CD8-positive, alpha-beta memory T cell (primary cell): Measurements from ENCODE around the gene RAD51B. TPM values are rescaled to one million over a fixed set of nuclear protein-coding genes. Genes with fewer than 3 reads are reported as not detected.
"Not testable (repeated sequence)": the region's sequence is repeated elsewhere in the genome, so short reads cannot be mapped to it uniquely, and the experiment has no call there.

ENCODE experiments used
- CTCF ChIA-PET: fragments of 350-600 bp; sonication (Branson Sonifier 250); formaldehyde crosslinking; loops from one replicate; lab custom pipeline; 2021; ENCODE audit warnings: antibody characterized with exemption; lab: Charles Lee
- POLR2A ChIA-PET: fragments of 350-600 bp; sonication (Branson Sonifier 250); formaldehyde crosslinking; loops from one replicate; lab custom pipeline; 2021; ENCODE audit warnings: antibody characterized with exemption; lab: Charles Lee
- DNase-seq, 5 donors: peaks; one replicate each; pipeline versions ENCODE4 v3.0.0 to v3.0.0-alpha.2; 2020 to 2022; ENCODE audit warnings: mixed read lengths in 1 of 5
- H3K27ac ChIP-seq: one replicate; pipeline ENCODE4 v1.7.0; 2013; ENCODE audit warnings: low read depth, mild to moderate bottlenecking, low read length, moderate library complexity
- H3K27me3 ChIP-seq: 2 replicates; pipeline ENCODE4 v1.7.0; 2013; ENCODE audit warnings: low read length, mild to moderate bottlenecking; ENCODE audit not compliant: insufficient read depth, poor library complexity, severe bottlenecking
- H3K36me3 ChIP-seq: 2 replicates; pipeline ENCODE4 v1.7.0; 2013; ENCODE audit warnings: mild to moderate bottlenecking, low read length, moderate library complexity; ENCODE audit not compliant: insufficient read depth
- H3K4me1 ChIP-seq: 2 replicates; pipeline ENCODE4 v1.7.0; 2013; ENCODE audit warnings: mild to moderate bottlenecking, low read length, moderate library complexity; ENCODE audit not compliant: insufficient read depth
- H3K4me3 ChIP-seq: 2 replicates; pipeline ENCODE4 v1.7.0; 2013; ENCODE audit warnings: mild to moderate bottlenecking, low read length
- H3K9me3 ChIP-seq: 2 replicates; pipeline ENCODE4 v1.7.0; 2013; ENCODE audit warnings: mild to moderate bottlenecking, low read length
- H3K27ac Mint-ChIP-seq, 8 donors: one replicate each; pipeline ENCODE4 v1.8.0; 2020 to 2021; ENCODE audit warnings: mixed read lengths in 8 of 8, mild to moderate bottlenecking in 6 of 8, inconsistent platforms in 3 of 8, moderate library complexity in 3 of 8
- H3K27me3 Mint-ChIP-seq, 2 donors: one replicate each; pipeline ENCODE4 v1.8.0; 2020 to 2021; ENCODE audit warnings: mixed read lengths in 2 of 2, mild to moderate bottlenecking in 1 of 2, moderate library complexity in 1 of 2
- H3K36me3 Mint-ChIP-seq, 3 donors: one replicate each; pipeline ENCODE4 v1.8.0; 2020 to 2021; ENCODE audit warnings: mixed read lengths in 3 of 3, inconsistent platforms in 1 of 3, mild to moderate bottlenecking in 1 of 3
- H3K4me1 Mint-ChIP-seq, 3 donors: one replicate each; pipeline ENCODE4 v1.8.0; 2020 to 2021; ENCODE audit warnings: mixed read lengths in 3 of 3, inconsistent platforms in 1 of 3, mild to moderate bottlenecking in 1 of 3
- H3K4me3 Mint-ChIP-seq, 7 donors: one replicate each; pipeline ENCODE4 v1.8.0; 2020 to 2021; ENCODE audit warnings: mixed read lengths in 7 of 7, mild to moderate bottlenecking in 6 of 7, moderate library complexity in 4 of 7, inconsistent platforms in 2 of 7
- H3K9me3 Mint-ChIP-seq, 5 donors: one replicate each; pipeline ENCODE4 v1.8.0; 2020 to 2022; ENCODE audit warnings: mixed read lengths in 5 of 5, mild to moderate bottlenecking in 3 of 5, moderate library complexity in 2 of 5, inconsistent platforms in 1 of 5
- polyA plus RNA-seq: library from polyadenylated mRNA; unstranded; fragments of 300-500 nt; fragmentation: Illumina TruSeq; gene quantifications from one replicate; pipeline ENCODE4 v1.2.3, GENCODE V29; 2021
- total RNA-seq, 2 experiments: library from RNA; stranded (reverse); gene quantifications; one replicate each; pipeline ENCODE4 v1.2.3, GENCODE V29; 2021

Gene RAD51B
- total and polyA plus RNA-seq, 3 experiments from 2014 or later, result 15.7 to 22.9 (median 17.4) TPM

DNA sequence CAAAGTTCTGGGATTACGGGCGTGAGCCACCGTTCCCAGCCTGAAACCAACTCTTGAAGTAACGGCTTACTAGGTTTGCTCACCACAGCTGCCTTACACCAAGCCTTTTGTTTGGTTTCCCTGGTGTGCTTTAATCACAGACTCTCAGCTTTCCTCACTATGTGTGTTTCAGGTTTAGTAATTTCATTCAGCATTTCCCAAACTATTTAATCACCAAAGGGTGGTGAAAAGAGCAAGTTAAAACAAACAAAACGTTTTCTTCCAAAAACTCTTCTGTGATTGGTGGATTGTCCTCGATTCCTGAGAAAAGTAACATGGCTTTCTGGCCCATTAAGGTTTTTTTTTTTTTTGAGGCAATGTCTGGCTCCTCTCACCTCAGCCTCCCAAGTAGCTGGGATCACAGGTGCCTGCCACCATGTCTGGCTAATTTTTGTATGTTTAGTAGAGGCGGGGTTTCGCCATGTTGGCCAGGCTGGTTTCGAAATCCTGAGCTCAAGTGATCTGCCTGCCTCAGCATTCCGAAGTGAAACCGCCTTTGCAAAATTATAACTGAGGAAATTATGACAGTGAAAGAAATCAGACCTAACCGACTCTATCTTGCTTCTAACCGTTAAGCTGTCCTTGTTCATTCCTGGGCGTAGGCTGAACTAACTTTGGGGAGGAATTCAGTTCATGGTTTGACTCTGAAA is 1.7 kb upstream of the RAD51B start:
- H3K9me3 Mint-ChIP-seq, result no peaks in the 10 kb centered on the region
- H3K4me1 Mint-ChIP-seq, result peaks cover 41 to 59% (median 54%) of the 10 kb centered on the region in 3 donors
- peaks cover 0 to 26% (median 3%) of the 10 kb centered on the region in 3 donors for H3K36me3 Mint-ChIP-seq
- H3K27ac Mint-ChIP-seq, result peak overlapping the region in 4 of 8 donors; percentile 34 to 66 (median 58)
- Histone ChIP-seq H3K27me3 (no peaks in the 10 kb centered on the region), H3K27ac (no peak overlapping the region), H3K36me3 (peaks cover 7% of the 10 kb centered on the region), H3K9me3 (no peaks in the 10 kb centered on the region), H3K4me1 (peaks cover 39% of the 10 kb centered on the region), H3K4me3 (no peak overlapping the region)
- peaks cover 0 to 5% of the 10 kb centered on the region in 2 donors for H3K27me3 Mint-ChIP-seq
- DNase-seq, result no peak
- ChIA-PET POLR2A (no interaction called here), CTCF (no interaction called here)
- peak overlapping the region; percentile 70 to 98 (median 95) for H3K4me3 Mint-ChIP-seq

- H3K4me3 Mint-ChIP-seq, result peak overlapping the region; percentile 64 to 98 (median 84)
- H3K4me3 ChIP-seq, CTCF ChIA-PET, POLR2A ChIA-PET, DNase-seq, H3K27me3 ChIP-seq, H3K9me3 ChIP-seq, H3K9me3 Mint-ChIP-seq, H3K36me3 ChIP-seq, H3K27me3 Mint-ChIP-seq, H3K27ac ChIP-seq: not testable (repeated sequence)
- peaks cover 0 to 24% (median 2%) of the 10 kb centered on the region in 3 donors for H3K36me3 Mint-ChIP-seq
- peak overlapping the region in 4 of 8 donors; percentile 34 to 72 (median 64) for H3K27ac Mint-ChIP-seq
- H3K4me1 Mint-ChIP-seq, result peaks cover 41 to 57% (median 53%) of the 10 kb centered on the region in 3 donors
- H3K4me1 ChIP-seq, result peaks cover 39% of the 10 kb centered on the region
These were observed 1.1 kb upstream of the RAD51B start for GRCh38 chr14:67818476-67818875.

- Histone ChIP-seq H3K4me1 (peaks cover 28% of the 10 kb centered on the region), H3K27ac (peak overlapping the region; percentile 84), H3K9me3 (no peaks in the 10 kb centered on the region), H3K27me3 (no peaks in the 10 kb centered on the region), H3K36me3 (no peaks in the 10 kb centered on the region), H3K4me3 (peak overlapping the region; percentile 99)
- ChIA-PET CTCF (interaction anchor here (1.0 kb wide), 1 partner anchor 151 kb away, joined by 3 read pairs; no protein-coding TSS in a partner anchor), POLR2A (no interaction called here)
- Mint-ChIP-seq H3K27me3 (peaks cover 0 to 5% of the 10 kb centered on the region in 2 donors), H3K4me3 (peak overlapping the region; percentile 94 to 100 (median 98)), H3K27ac (peak overlapping the region; percentile 86 to 99 (median 96)), H3K4me1 (peaks cover 31 to 42% (median 33%) of the 10 kb centered on the region in 3 donors), H3K36me3 (peaks cover 0 to 28% (median 2%) of the 10 kb centered on the region in 3 donors), H3K9me3 (no peaks in the 10 kb centered on the region)
- DNase-seq, result peak in 1 of 5 donors; percentile 4
These were observed 921 bp downstream of the RAD51B start for GRCh38 chr14:67820428-67820971.

DNA sequence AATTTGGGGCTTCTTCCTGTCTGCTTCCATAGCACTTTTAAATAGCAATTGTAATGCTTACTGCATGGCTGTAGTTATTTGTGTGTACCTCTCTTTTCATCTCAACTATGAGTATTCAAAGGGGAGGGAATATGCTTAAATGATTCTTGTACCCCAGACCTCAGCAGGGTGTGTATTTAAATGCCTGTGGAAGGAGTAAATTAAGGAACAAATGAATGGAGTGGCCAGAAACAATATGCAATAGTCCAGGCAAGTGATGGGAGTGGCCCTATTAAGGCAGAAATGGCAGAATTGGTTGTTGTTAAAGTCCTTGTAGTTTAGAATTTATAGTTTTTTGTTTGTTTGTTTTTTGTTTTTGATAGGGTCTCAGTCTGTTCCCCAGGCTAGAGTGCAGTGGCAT is 1.5 kb downstream of the RAD51B start:
- DNase-seq, result no peak
- H3K27ac Mint-ChIP-seq, result no peak overlapping the region
- Histone ChIP-seq H3K9me3 (no peaks in the 10 kb centered on the region), H3K4me1 (peaks cover 23% of the 10 kb centered on the region), H3K36me3 (no peaks in the 10 kb centered on the region), H3K27me3 (no peaks in the 10 kb centered on the region), H3K27ac (no peak overlapping the region), H3K4me3 (no peak overlapping the region)
- peaks cover 0 to 5% of the 10 kb centered on the region in 2 donors for H3K27me3 Mint-ChIP-seq
- H3K36me3 Mint-ChIP-seq, result peaks cover 0 to 32% (median 2%) of the 10 kb centered on the region in 3 donors
- H3K4me1 Mint-ChIP-seq, result peaks cover 26 to 36% (median 29%) of the 10 kb centered on the region in 3 donors
- peak overlapping the region in 6 of 7 donors; percentile 1 to 100 (median 97) for H3K4me3 Mint-ChIP-seq
- POLR2A ChIA-PET, result no interaction called here
- no peaks in the 10 kb centered on the region for H3K9me3 Mint-ChIP-seq
- CTCF ChIA-PET, result no interaction called here

GRCh38 chr14:67831113-67831512 is 11.5 kb downstream of the RAD51B start:
- H3K9me3 ChIP-seq, result no peaks in the 10 kb centered on the region
- no peak overlapping the region for H3K27ac ChIP-seq
- no peak for DNase-seq
- peaks cover 3 to 9% (median 5%) of the 10 kb centered on the region in 3 donors for H3K4me1 Mint-ChIP-seq
- H3K27me3 Mint-ChIP-seq, result no peaks in the 10 kb centered on the region
- POLR2A ChIA-PET, result no interaction called here
- peaks cover 24 to 43% (median 32%) of the 10 kb centered on the region in 3 donors for H3K36me3 Mint-ChIP-seq
- H3K27ac Mint-ChIP-seq, result no peak overlapping the region
- H3K27me3 ChIP-seq, result no peaks in the 10 kb centered on the region
- no peaks in the 10 kb centered on the region for H3K4me1 ChIP-seq
- CTCF ChIA-PET, result no interaction called here
- H3K36me3 ChIP-seq, result no peaks in the 10 kb centered on the region
- H3K4me3 Mint-ChIP-seq, result no peak overlapping the region
- H3K4me3 ChIP-seq, result no peak overlapping the region
- H3K9me3 Mint-ChIP-seq, result no peaks in the 10 kb centered on the region

GRCh38 chr14:67833403-67833802 is 13.8 kb downstream of the RAD51B start:
- H3K36me3 ChIP-seq, result no peaks in the 10 kb centered on the region
- H3K9me3 Mint-ChIP-seq, result no peaks in the 10 kb centered on the region
- H3K4me1 Mint-ChIP-seq, result peaks cover under 1 to 14% (median 3%) of the 10 kb centered on the region in 3 donors
- DNase-seq, result no peak
- no peaks in the 10 kb centered on the region for H3K27me3 ChIP-seq
- no peaks in the 10 kb centered on the region for H3K27me3 Mint-ChIP-seq
- CTCF ChIA-PET, result no interaction called here
- POLR2A ChIA-PET, result no interaction called here
- H3K4me1 ChIP-seq, result no peaks in the 10 kb centered on the region
- H3K27ac ChIP-seq, result no peak overlapping the region
- H3K4me3 ChIP-seq, result no peak overlapping the region
- H3K9me3 ChIP-seq, result no peaks in the 10 kb centered on the region
- no peak overlapping the region for H3K4me3 Mint-ChIP-seq
- no peak overlapping the region for H3K27ac Mint-ChIP-seq
- H3K36me3 Mint-ChIP-seq, result peaks cover 14 to 31% (median 21%) of the 10 kb centered on the region in 3 donors

DNA sequence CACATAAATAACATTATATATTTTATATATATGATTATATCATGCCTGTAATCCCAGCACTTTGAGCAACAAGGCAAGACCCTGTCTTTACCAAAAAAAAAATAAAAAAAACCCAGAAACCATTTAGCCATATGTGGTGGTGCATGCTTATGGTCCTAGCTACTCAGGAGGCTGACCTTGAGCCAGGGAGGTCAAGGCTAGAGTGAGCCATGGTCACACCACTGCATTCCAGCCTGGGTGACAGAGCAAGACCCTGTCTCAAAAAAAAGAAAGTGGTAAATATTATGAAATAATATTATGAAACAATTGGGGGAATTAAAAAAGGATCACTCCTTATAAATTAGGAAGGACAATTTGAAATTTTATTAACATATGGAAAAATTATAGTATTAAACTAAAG is 16.0 kb downstream of the RAD51B start:
- no peak overlapping the region for H3K27ac Mint-ChIP-seq
- peaks cover 5 to 23% (median 8%) of the 10 kb centered on the region in 3 donors for H3K36me3 Mint-ChIP-seq

More for the DNA sequence above, 16.0 kb downstream of the RAD51B start:
- Mint-ChIP-seq H3K9me3 (no peaks in the 10 kb centered on the region), H3K4me1 (peaks cover 0 to 12% (median 3%) of the 10 kb centered on the region in 3 donors), H3K27me3 (no peaks in the 10 kb centered on the region), H3K4me3 (no peak overlapping the region)
- DNase-seq, result no peak
- no peaks in the 10 kb centered on the region for H3K4me1 ChIP-seq
- ChIA-PET POLR2A (no interaction called here), CTCF (interaction anchor here (1.0 kb wide), 1 partner anchor 1009 kb away, joined by 4 read pairs; no protein-coding TSS in a partner anchor)
- no peak overlapping the region for H3K27ac ChIP-seq
- no peak overlapping the region for H3K4me3 ChIP-seq
- H3K36me3 ChIP-seq, result no peaks in the 10 kb centered on the region
- no peaks in the 10 kb centered on the region for H3K27me3 ChIP-seq
- no peaks in the 10 kb centered on the region for H3K9me3 ChIP-seq
